DOHH2 (cell line): Measurements from ENCODE around the gene RNASET2.

Experiments
- H3F3A ChIP-seq: fragments of 200-600 bp; sonication (generic), shearing (Covaris generic); 2 replicates; pipeline ENCODE4 v1.6.0; 2016; ENCODE audit warnings: antibody characterized with exemption, mild to moderate bottlenecking; ENCODE audit not compliant: control insufficient read depth, insufficient read depth
- H3K27ac ChIP-seq: fragments of 200-600 bp; sonication (generic); 2 replicates; pipeline ENCODE4 v1.5.1; 2014; ENCODE audit warnings: low read depth, mild to moderate bottlenecking, low read length, moderate library complexity
- H3K27me3 ChIP-seq: fragments of 200-600 bp; sonication (generic); 2 replicates; pipeline ENCODE4 v1.6.1; 2014; ENCODE audit warnings: mild to moderate bottlenecking, low read length, mixed read lengths; ENCODE audit not compliant: control insufficient read depth
- H3K36me3 ChIP-seq: fragments of 200-600 bp; sonication (generic); 2 replicates; pipeline ENCODE4 v1.6.1; 2014; ENCODE audit warnings: mild to moderate bottlenecking, low read length, moderate library complexity, mixed read lengths; ENCODE audit not compliant: control insufficient read depth
- H3K4me1 ChIP-seq: fragments of 200-600 bp; sonication (generic); 2 replicates; pipeline ENCODE4 v1.6.1; 2014; ENCODE audit warnings: mild to moderate bottlenecking, low read length, mixed read lengths; ENCODE audit not compliant: control insufficient read depth
- H3K4me2 ChIP-seq: fragments of 200-600 bp; sonication (generic); 2 replicates; pipeline ENCODE4 v1.6.0; 2014; ENCODE audit warnings: mild to moderate bottlenecking, low read length, moderate library complexity
- H3K4me3 ChIP-seq: fragments of 200-600 bp; sonication (generic); 2 replicates; pipeline ENCODE4 v1.5.1; 2014; ENCODE audit warnings: mild to moderate bottlenecking, low read length, mixed read lengths
- H3K79me2 ChIP-seq: fragments of 200-600 bp; sonication (generic); 2 replicates; pipeline ENCODE4 v1.6.1; 2014; ENCODE audit warnings: mild to moderate bottlenecking, low read length, mixed read lengths; ENCODE audit not compliant: control insufficient read depth
- H3K9me2 ChIP-seq: fragments of 200-600 bp; sonication (generic); replicated peaks from 2 replicates; pipeline ENCODE4 v1.6.1; 2014; ENCODE audit warnings: mild to moderate bottlenecking, low read length, mixed read lengths; ENCODE audit not compliant: control insufficient read depth
- H3K9me3 ChIP-seq: fragments of 200-600 bp; sonication (generic); 2 replicates; pipeline ENCODE4 v1.6.1; 2014; ENCODE audit warnings: antibody characterized with exemption, low read length, mixed read lengths; ENCODE audit not compliant: control insufficient read depth, insufficient read depth
- H4K20me1 ChIP-seq: fragments of 200-600 bp; sonication (generic); 2 replicates; pipeline ENCODE4 v1.6.0; 2014; ENCODE audit warnings: low read depth, mild to moderate bottlenecking, antibody characterized with exemption, low read length, moderate library complexity; ENCODE audit not compliant: control insufficient read depth, insufficient read depth
- EZH2phosphoT487 ChIP-seq: fragments of 200-600 bp; sonication (generic); IDR thresholded peaks from 2 replicates; pipeline ENCODE4 v1.6.1; 2017; ENCODE audit warnings: borderline replicate concordance, mild to moderate bottlenecking, antibody characterized with exemption, low read length, moderate library complexity, mixed read lengths
- TF ChIP-seq, protein P1 (sequence below): fragments of 200-600 bp; sonication (generic); IDR thresholded peaks from one replicate; pipeline ENCODE4 v1.5.1; 2014; ENCODE audit warnings: antibody characterized with exemption, mild to moderate bottlenecking, low read depth, low read length; ENCODE audit not compliant: poor library complexity, severe bottlenecking

Gene RNASET2

DNA sequence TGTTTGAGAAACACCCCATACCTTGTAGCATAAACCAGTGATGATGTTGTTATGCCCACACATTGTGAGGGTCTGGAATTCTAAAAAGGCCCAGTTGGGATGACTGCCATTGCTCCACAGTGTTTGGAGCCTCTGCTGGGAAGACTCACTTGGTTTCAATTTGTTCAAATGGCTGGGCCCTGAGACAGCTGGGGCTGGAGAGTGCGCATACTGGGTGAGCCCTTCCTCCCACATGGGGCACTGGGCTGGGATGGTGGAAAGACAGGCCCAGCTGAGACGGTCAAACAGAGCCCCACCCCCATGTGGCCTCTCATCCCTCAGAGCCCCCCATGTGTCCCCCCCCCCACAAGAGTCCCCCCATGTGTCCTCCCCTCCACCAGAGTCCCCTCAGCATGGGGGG is 20.3 kb upstream of the RNASET2 start:
- no peaks in the 10 kb centered on the region for H3K27me3 ChIP-seq

DNA sequence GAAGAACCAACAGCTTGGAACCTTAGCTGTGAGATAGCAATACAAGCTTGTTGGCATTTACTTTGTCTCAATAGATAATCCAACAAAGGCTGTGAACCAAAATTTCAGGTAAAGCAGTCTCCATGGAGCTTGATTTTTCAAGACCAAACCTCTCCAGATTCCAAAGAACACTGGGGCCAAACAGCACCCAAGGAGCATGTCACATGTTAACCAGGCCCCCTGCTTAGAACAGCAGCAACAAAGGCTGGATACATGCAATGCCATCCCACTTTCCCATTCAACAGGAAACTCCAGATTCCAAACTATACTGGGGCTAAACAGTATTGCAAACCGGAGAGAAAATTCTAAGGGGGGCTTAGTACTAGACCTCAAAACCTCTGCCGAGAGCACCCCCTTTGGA is 15.8 kb upstream of the RNASET2 start:
- peaks cover 7% of the 10 kb centered on the region for H3K4me1 ChIP-seq
- no peak overlapping the region for H3K4me2 ChIP-seq
- no peaks in the 10 kb centered on the region for H3F3A ChIP-seq
- no peaks in the 10 kb centered on the region for H4K20me1 ChIP-seq
- no peaks in the 10 kb centered on the region for H3K9me2 ChIP-seq
- no peaks in the 10 kb centered on the region for H3K9me3 ChIP-seq
- no peaks in the 10 kb centered on the region for H3K27me3 ChIP-seq
- TF ChIP-seq EZH2phosphoT487 = no peak
- TF ChIP-seq, protein P1, sequence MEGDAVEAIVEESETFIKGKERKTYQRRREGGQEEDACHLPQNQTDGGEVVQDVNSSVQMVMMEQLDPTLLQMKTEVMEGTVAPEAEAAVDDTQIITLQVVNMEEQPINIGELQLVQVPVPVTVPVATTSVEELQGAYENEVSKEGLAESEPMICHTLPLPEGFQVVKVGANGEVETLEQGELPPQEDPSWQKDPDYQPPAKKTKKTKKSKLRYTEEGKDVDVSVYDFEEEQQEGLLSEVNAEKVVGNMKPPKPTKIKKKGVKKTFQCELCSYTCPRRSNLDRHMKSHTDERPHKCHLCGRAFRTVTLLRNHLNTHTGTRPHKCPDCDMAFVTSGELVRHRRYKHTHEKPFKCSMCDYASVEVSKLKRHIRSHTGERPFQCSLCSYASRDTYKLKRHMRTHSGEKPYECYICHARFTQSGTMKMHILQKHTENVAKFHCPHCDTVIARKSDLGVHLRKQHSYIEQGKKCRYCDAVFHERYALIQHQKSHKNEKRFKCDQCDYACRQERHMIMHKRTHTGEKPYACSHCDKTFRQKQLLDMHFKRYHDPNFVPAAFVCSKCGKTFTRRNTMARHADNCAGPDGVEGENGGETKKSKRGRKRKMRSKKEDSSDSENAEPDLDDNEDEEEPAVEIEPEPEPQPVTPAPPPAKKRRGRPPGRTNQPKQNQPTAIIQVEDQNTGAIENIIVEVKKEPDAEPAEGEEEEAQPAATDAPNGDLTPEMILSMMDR = no peak
- H3K79me2 ChIP-seq = no peaks in the 10 kb centered on the region
- H3K36me3 ChIP-seq = peaks cover 18% of the 10 kb centered on the region
- H3K4me3 ChIP-seq = no peak overlapping the region
- no peak overlapping the region for H3K27ac ChIP-seq

More for the DNA sequence above, 20.3 kb upstream of the RNASET2 start:
- H3K4me2 ChIP-seq = no peak overlapping the region
- H3K9me3 ChIP-seq = no peaks in the 10 kb centered on the region
- no peak overlapping the region for H3K27ac ChIP-seq
- no peaks in the 10 kb centered on the region for H4K20me1 ChIP-seq
- TF ChIP-seq, protein P1 = no peak
- no peak for TF ChIP-seq EZH2phosphoT487
- no peaks in the 10 kb centered on the region for H3K79me2 ChIP-seq
- no peaks in the 10 kb centered on the region for H3K9me2 ChIP-seq
- peaks cover 23% of the 10 kb centered on the region for H3K36me3 ChIP-seq
- no peaks in the 10 kb centered on the region for H3K4me1 ChIP-seq
- H3K4me3 ChIP-seq = no peak overlapping the region
- no peaks in the 10 kb centered on the region; the same call in 1 of the 2 replicates for H3F3A ChIP-seq

DNA sequence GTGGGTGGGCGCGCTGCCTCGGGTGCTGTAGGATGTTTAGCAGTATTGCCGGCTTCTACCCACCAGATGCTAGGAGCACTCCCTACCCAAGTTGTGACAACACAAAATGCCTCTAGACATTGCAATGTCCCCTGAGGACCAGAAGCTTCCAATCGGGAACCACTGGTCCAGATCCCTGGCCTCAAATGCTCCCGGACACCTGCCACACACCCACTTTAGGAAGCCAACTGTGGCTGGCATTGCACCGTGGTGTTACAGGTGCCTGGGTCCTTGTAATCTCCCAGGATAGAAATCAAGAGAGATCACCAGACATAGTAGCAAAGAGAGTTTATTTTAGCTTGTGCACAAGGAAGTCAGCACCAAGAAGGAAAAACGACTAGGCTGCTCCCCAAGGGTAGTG is 14.9 kb upstream of the RNASET2 start:
- Histone ChIP-seq H3K27ac (no peak overlapping the region), H3K9me2 (no peaks in the 10 kb centered on the region), H3K27me3 (no peaks in the 10 kb centered on the region), H4K20me1 (no peaks in the 10 kb centered on the region), H3K9me3 (no peaks in the 10 kb centered on the region), H3F3A (no peaks in the 10 kb centered on the region), H3K79me2 (no peaks in the 10 kb centered on the region), H3K36me3 (peaks cover 14% of the 10 kb centered on the region), H3K4me3 (no peak overlapping the region), H3K4me2 (no peak overlapping the region), H3K4me1 (peaks cover 7% of the 10 kb centered on the region)
- TF ChIP-seq EZH2phosphoT487 = no peak
- TF ChIP-seq, protein P1 = no peak

DNA sequence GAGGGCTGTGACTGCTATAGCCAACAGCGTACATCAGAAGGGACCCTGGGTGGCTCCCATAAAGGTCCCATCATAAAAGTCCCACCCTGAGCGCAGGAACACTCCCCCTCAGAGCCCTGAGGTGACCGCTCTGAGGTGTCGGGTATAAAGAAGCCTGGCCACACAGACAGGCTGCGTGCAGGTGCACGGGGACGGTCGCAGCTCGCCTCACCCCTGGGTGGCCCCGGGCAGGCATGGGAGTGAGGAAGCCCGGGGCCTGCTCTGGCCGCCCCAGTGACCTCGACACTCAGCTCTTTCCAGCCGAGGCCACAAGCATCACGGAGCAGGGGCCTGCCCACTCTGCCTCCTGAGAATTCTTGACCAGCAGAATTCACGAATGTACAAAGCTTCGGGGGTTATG is 14.4 kb upstream of the RNASET2 start:
- H3K4me3 ChIP-seq = no peak overlapping the region
- no peak overlapping the region for H3K4me2 ChIP-seq

More for the DNA sequence above, 14.4 kb upstream of the RNASET2 start:
- H3K27me3 ChIP-seq = no peaks in the 10 kb centered on the region
- H3K9me2 ChIP-seq = no peaks in the 10 kb centered on the region
- H3K79me2 ChIP-seq = no peaks in the 10 kb centered on the region
- no peaks in the 10 kb centered on the region for H3K9me3 ChIP-seq
- H3F3A ChIP-seq = no peaks in the 10 kb centered on the region
- H4K20me1 ChIP-seq = no peaks in the 10 kb centered on the region
- TF ChIP-seq, protein P1 = no peak
- TF ChIP-seq EZH2phosphoT487 = no peak
- H3K27ac ChIP-seq = no peak overlapping the region
- peaks cover 7% of the 10 kb centered on the region for H3K4me1 ChIP-seq
- H3K36me3 ChIP-seq = peaks cover 12% of the 10 kb centered on the region
